ENCODE measurements around the gene SECISBP2L.
"Not testable (repeated sequence)": the region's sequence is repeated elsewhere in the genome, so short reads cannot be mapped to it uniquely, and the experiment has no call there.

Gene SECISBP2L

GRCh38 chr15:49046220-49047102, at the start of gene SECISBP2L:
Gene SECISBP2L (minus strand): TSS chr15:49046446. CDS start chr15:49046299, 147 bp downstream.
- peak; percentile 72 for DNase-seq

- DNase-seq: no peak
Observed at GRCh38 chr15:49094923-49095322, 48.7 kb upstream of the SECISBP2L start.

GRCh38 chr15:49093252-49094105, 47.2 kb upstream of the SECISBP2L start:
- no peak for DNase-seq

- no peak for DNase-seq
Observed at GRCh38 chr15:49088996-49089395, 42.8 kb upstream of the SECISBP2L start.

- no peak for DNase-seq
Observed at GRCh38 chr15:49085696-49086459, 39.6 kb upstream of the SECISBP2L start.

GRCh38 chr15:49084285-49084570, 38.0 kb upstream of the SECISBP2L start:
- no peak for DNase-seq

GRCh38 chr15:49083401-49084284, 37.4 kb upstream of the SECISBP2L start:
- DNase-seq: peak; percentile 2

GRCh38 chr15:49082960-49083359, 36.7 kb upstream of the SECISBP2L start:
- peak; percentile 70 for DNase-seq

- DNase-seq: no peak
Observed at GRCh38 chr15:49079340-49080039, 33.2 kb upstream of the SECISBP2L start.

- DNase-seq: no peak
Observed at GRCh38 chr15:49075881-49076280, 29.6 kb upstream of the SECISBP2L start.

- not testable (repeated sequence) for DNase-seq
Observed at GRCh38 chr15:49074589-49075287, 28.5 kb upstream of the SECISBP2L start.

- DNase-seq: no peak
Observed at GRCh38 chr15:49066372-49066771, 20.1 kb upstream of the SECISBP2L start.

GRCh38 chr15:49064884-49065283, 18.6 kb upstream of the SECISBP2L start:
- no peak for DNase-seq

- DNase-seq: no peak
Observed at GRCh38 chr15:49064281-49064653, 18.0 kb upstream of the SECISBP2L start.

GRCh38 chr15:49063402-49064280, 17.4 kb upstream of the SECISBP2L start:
- no peak for DNase-seq

GRCh38 chr15:49062900-49063299, 16.7 kb upstream of the SECISBP2L start:
- no peak for DNase-seq

- no peak for DNase-seq
Observed at GRCh38 chr15:49060710-49061495, 14.7 kb upstream of the SECISBP2L start.

- DNase-seq: no peak
Observed at GRCh38 chr15:49059491-49059890, 13.2 kb upstream of the SECISBP2L start.

- DNase-seq: no peak
Observed at GRCh38 chr15:49058559-49058958, 12.3 kb upstream of the SECISBP2L start.

Data from amniotic stem cell (primary cell).